Psoas muscle (tissue), 8 donors: ENCODE data around the gene OR10A2. TPM values are rescaled to one million over a fixed set of nuclear protein-coding genes. Genes with fewer than 3 reads are reported as not detected.
"Not testable (repeated sequence)": the region's sequence is repeated elsewhere in the genome, so short reads cannot be mapped to it uniquely, and the experiment has no call there.

Experiments
- ATAC-seq, 4 donors: fragments of 200-7000 bp; cut with Tn5 transposase; one replicate each; pipeline ENCODE4 v1.9.1; 2020; ENCODE audit warnings: moderate library complexity in 3 of 4, mild to moderate bottlenecking in 2 of 4
- DNase-seq, 2 donors: peaks; one replicate each; pipeline ENCODE4 v3.0.0-alpha.2; 2020
- H3K27ac ChIP-seq: fragments of 200-600 bp; one replicate; pipeline ENCODE4 v1.8.0; 2022
- H3K27me3 ChIP-seq, 3 donors: fragments of 200-600 bp in 1 of 3; one replicate each; pipeline versions ENCODE4 v1.6.1 to v1.8.0; 2013 to 2022; ENCODE audit warnings: low read length in 2 of 3, mild to moderate bottlenecking in 2 of 3, moderate library complexity in 1 of 3; ENCODE audit not compliant: insufficient read depth in 3 of 3
- H3K36me3 ChIP-seq, 2 donors: fragments of 200-600 bp in 1 of 2; one replicate each; pipeline versions ENCODE4 v1.6.1 to v1.8.0; 2013 to 2022; ENCODE audit warnings: low read depth in 1 of 2, mild to moderate bottlenecking in 1 of 2, moderate library complexity in 1 of 2; ENCODE audit not compliant: insufficient read depth in 1 of 2
- H3K4me1 ChIP-seq: fragments of 200-600 bp; one replicate; pipeline ENCODE4 v1.8.0; 2022
- H3K4me3 ChIP-seq: fragments of 200-600 bp; one replicate; pipeline ENCODE4 v1.8.0; 2022; ENCODE audit warnings: mild to moderate bottlenecking
- H3K9me3 ChIP-seq: fragments of 200-600 bp; one replicate; pipeline ENCODE4 v1.8.0; 2022
- WGBS, 3 donors: extraction: QIAGEN DNeasy Blood & Tissue Kit; methylation state at CpG; one replicate each; pipeline versions ENCODE4 v1.1.6 to v1.1.7; 2013; 5-methylcytosine and 5-hydroxymethylcytosine counted together
- intact Hi-C, 2 donors: fragments of 100-400 bp; cut with DNase I; formaldehyde crosslinking; loops; one replicate each; pipeline versions ENCODE4 v1.11.0 to v1.14.2; 2022
- polyA plus RNA-seq, 3 donors: library from polyadenylated mRNA; stranded (reverse); fragments of 200-250 nt; gene quantifications; one replicate each; pipeline ENCODE4 v1.2.3, GENCODE V29; 2013
- total RNA-seq, 4 donors: library from RNA; stranded (reverse); fragmentation: NEBNext Ultra II Directional in 2 of 4; extraction: Animal tissue kit (Norgen Biotek cat#: 25700) in 2 of 4; gene quantifications; one replicate each; pipeline versions ENCODE4 v1.2.1 to v1.2.4, GENCODE V29; 2021 to 2023
- TF ChIP-seq, protein P1 (sequence below): fragments of 200-600 bp; IDR thresholded peaks from one replicate; pipeline ENCODE4 v1.8.0; 2022; ENCODE audit warnings: antibody characterized with exemption
- donor health status: healthy with polysubstance abuse.
- donor health status: DM: no; HTN: no; CAD: no; lungs with moderate emphysema.
- donor health status: Bipolar disorder and iron deficiency.
- donor health status: healthy.
- donor health status: DM: yes; HTN: yes; CAD: no.
- donor health status: DM: no; HTN: no; CAD: no.
- donor health status: DM: no; HTN: no; CAD: no.
- donor health status: DM: yes; HTN: yes; CAD: no.

OR10A2 gene
- total and polyA plus RNA-seq, 7 donors, result not detected

DNA sequence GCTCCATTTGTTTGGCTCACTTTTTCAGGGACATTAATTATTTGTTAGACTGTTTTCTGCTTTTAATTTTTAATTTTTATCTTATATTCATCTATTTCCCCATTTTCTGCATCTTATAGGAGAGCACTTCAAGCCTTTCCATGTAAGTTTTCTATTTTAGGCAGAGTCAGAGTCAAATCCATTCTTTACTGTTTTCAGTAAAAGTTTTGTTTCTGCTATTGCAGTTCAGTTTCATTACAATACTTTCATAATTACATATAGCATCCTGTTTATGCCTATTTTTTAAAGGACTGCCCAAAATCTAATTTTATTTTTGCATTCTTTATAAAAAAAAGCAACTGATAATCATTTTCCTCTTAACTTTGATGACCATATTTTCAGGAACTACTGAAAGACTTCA is 21.2 kb upstream of the OR10A2 start:
- Histone ChIP-seq H3K9me3 (peaks cover 2% of the 10 kb centered on the region), H3K36me3 (no peaks in the 10 kb centered on the region), H3K27me3 (no peaks in the 10 kb centered on the region), H3K27ac (no peak overlapping the region), H3K4me1 (no peaks in the 10 kb centered on the region), H3K4me3 (no peak overlapping the region)
- intact Hi-C loops, result no loop called here
- ATAC-seq (no peak), DNase-seq (no peak)
- TF ChIP-seq, protein P1, sequence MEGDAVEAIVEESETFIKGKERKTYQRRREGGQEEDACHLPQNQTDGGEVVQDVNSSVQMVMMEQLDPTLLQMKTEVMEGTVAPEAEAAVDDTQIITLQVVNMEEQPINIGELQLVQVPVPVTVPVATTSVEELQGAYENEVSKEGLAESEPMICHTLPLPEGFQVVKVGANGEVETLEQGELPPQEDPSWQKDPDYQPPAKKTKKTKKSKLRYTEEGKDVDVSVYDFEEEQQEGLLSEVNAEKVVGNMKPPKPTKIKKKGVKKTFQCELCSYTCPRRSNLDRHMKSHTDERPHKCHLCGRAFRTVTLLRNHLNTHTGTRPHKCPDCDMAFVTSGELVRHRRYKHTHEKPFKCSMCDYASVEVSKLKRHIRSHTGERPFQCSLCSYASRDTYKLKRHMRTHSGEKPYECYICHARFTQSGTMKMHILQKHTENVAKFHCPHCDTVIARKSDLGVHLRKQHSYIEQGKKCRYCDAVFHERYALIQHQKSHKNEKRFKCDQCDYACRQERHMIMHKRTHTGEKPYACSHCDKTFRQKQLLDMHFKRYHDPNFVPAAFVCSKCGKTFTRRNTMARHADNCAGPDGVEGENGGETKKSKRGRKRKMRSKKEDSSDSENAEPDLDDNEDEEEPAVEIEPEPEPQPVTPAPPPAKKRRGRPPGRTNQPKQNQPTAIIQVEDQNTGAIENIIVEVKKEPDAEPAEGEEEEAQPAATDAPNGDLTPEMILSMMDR, result no peak

DNA sequence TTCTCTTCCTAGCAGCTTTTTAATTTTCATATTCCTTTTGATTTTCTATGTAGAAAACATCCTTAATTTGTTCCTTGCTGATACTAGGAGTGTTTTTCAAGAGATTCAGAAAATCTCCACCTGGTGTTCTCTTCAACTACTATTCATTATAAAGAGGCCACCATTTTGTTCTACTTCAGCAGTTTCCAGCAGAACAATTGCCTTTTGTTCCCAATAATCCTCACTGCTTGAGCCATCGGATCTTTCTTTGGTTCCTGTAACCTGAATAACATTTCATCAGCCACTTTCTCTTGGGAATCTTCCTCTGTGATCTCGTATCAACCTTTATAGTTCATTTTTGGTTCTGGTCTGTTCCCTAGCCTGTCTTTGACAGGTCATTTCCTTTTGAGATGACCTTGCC is 19.2 kb upstream of the OR10A2 start:
- H3K36me3 ChIP-seq, result no peaks in the 10 kb centered on the region
- no peak for DNase-seq
- H3K27me3 ChIP-seq, result no peaks in the 10 kb centered on the region
- intact Hi-C loops, result no loop called here
- WGBS, 3 donors, result 17 to 26% (median 17%) methylated on average over 2 of the region's 2 CpGs
- peaks cover 2% of the 10 kb centered on the region for H3K9me3 ChIP-seq
- no peak for ATAC-seq
- H3K4me1 ChIP-seq, result no peaks in the 10 kb centered on the region
- no peak overlapping the region for H3K27ac ChIP-seq
- H3K4me3 ChIP-seq, result no peak overlapping the region
- TF ChIP-seq, protein P1, result no peak

DNA sequence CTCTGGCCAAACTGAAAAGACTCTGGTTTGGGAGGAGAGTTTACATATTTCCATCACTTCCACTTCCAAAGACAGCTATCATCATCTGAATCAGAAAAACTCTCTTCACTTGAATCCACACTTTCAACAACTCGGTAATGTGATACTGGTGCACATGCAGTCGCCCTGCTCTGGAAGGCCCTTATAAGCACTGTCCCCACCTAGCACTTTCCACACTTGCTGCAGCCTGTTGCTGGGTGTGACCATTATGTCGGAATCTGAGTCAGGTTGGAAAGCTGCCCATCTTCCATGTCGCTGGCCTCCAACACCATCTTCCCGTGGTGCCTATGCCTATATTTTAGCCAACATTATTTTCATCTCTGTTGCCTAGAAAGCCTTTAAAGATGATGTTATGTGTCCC is 18.5 kb upstream of the OR10A2 start:
- H3K4me3 ChIP-seq, result no peak overlapping the region
- no peak overlapping the region for H3K27ac ChIP-seq
- no peaks in the 10 kb centered on the region for H3K36me3 ChIP-seq
- TF ChIP-seq, protein P1, result no peak
- 61 to 74% (median 67%) methylated on average over 5 of the region's 5 CpGs for WGBS, 3 donors
- H3K27me3 ChIP-seq, result no peaks in the 10 kb centered on the region
- intact Hi-C loops, result no loop called here
- H3K4me1 ChIP-seq, result no peaks in the 10 kb centered on the region
- no peak for DNase-seq
- peaks cover 2% of the 10 kb centered on the region for H3K9me3 ChIP-seq
- ATAC-seq, result no peak

DNA sequence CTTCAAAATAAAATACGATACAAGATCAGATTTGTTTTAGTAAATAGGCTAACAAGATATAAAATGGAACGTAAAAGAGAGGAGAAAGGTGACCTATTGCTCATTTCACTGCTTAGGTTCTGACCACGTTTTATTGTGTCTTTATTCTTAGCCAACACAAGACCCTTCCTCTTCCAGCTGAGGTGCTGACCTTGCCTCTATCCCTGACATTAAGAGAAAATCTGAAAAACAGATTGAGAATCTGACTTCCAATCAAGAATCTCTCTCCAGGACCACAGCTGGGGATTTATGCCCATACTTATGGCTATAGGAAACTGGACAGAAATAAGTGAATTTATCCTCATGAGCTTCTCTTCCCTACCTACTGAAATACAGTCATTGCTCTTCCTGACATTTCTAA is 17.5 kb upstream of the OR10A2 start, which contains the start of gene OR10A5:
OR10A5 (plus strand) TSS at position 301 of the 400 bp plus-strand sequence; CDS start at position 301, 0 bp downstream.
- peaks cover 2% of the 10 kb centered on the region for H3K9me3 ChIP-seq
- no peak for ATAC-seq
- no peaks in the 10 kb centered on the region for H3K27me3 ChIP-seq
- WGBS, 3 donors, result 66 to 78% (median 73%) methylated on average over 3 of the region's 3 CpGs
- H3K36me3 ChIP-seq, result no peaks in the 10 kb centered on the region
- no peak within 1 kb of the TSS for H3K27ac ChIP-seq
- no peak within 1 kb of the TSS for H3K4me3 ChIP-seq
- intact Hi-C loops, result no loop called here
- DNase-seq, result no peak
- no peaks in the 10 kb centered on the region for H3K4me1 ChIP-seq
- TF ChIP-seq, protein P1, result no peak

DNA sequence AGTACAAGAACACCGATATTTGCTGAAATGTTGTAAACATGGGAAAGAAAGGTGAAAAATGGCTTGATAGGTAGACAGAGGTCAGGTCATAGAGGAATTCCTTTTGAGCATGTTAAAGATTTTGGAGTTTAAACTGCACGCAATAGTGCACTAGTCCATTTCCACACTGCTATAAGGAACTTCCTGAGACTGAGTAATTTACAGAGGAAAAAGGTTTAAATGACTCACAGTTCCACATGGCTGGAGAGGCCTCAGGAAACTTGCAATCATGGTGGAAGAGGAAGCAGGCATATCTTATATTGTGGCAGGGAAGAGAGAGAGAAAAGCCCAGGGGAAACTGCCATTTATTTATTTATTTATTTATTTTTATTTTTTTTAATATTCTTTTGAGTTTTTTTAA is 12.3 kb upstream of the OR10A2 start:
- H3K4me3 ChIP-seq, result no peak overlapping the region
- 64 to 82% (median 78%) methylated on average over 2 of the region's 2 CpGs for WGBS, 3 donors
- TF ChIP-seq, protein P1, result no peak
- no peaks in the 10 kb centered on the region for H3K36me3 ChIP-seq
- ATAC-seq (no peak), DNase-seq (no peak)
- H3K27me3 ChIP-seq, result no peaks in the 10 kb centered on the region
- intact Hi-C loops, result no loop called here
- H3K9me3 ChIP-seq, result no peaks in the 10 kb centered on the region
- H3K4me1 ChIP-seq, result no peaks in the 10 kb centered on the region
- H3K27ac ChIP-seq, result no peak overlapping the region

DNA sequence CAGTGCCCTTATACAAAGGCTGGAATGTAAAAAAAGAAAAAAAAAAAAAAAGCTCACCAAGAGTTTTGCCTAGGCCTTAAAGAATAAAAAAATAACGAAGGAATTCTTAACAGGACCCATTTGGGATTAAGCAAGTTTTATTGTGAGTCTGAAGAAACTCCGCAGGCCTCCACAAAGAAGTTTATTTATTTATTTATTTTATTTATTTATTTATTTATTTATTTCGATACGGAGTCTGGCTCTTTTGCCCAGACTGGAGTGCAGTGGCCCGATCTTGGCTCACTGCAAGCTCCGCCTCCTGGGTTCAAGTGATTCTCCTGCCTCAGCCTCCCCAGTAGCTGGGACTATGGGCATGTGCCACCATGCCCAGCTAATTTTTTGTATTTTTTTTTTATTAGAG is 8.1 kb upstream of the OR10A2 start:
- 92 to 93% (median 93%) methylated on average over 6 of the region's 6 CpGs for WGBS, 3 donors
- H3K4me3 ChIP-seq, H3K4me1 ChIP-seq, intact Hi-C loops, DNase-seq, H3K27ac ChIP-seq, H3K27me3 ChIP-seq, H3K9me3 ChIP-seq, ATAC-seq, H3K36me3 ChIP-seq: not testable (repeated sequence)
